Keratinocyte (primary cell): Measurements from ENCODE around the gene MLIP. TPM values are rescaled to one million over a fixed set of nuclear protein-coding genes. Genes with fewer than 3 reads are reported as not detected.
A peak's percentile ranks its signal among the peaks of the same experiment; 100 is the strongest.

Experiments used
- DNase-seq: peaks from one replicate; pipeline ENCODE4 v3.0.0-alpha.2; 2011; ENCODE audit warnings: low read depth, missing footprints, low spot score
- FAIRE-seq: peaks from 2 replicates; lab custom pipeline; 2011; peaks lifted over from hg19 to GRCh38; lab: Jason Lieb, UNC
- H2AFZ ChIP-seq: 2 replicates; pipeline ENCODE4 v1.6.0; 2012; ENCODE audit warnings: low read length, control low read depth, inconsistent platforms; ENCODE audit not compliant: control insufficient read depth
- H3K27ac ChIP-seq: 2 replicates; pipeline ENCODE4 v1.5.1; 2011; ENCODE audit warnings: low read length; ENCODE audit not compliant: control insufficient read depth, insufficient read depth
- H3K27me3 ChIP-seq: 3 replicates; pipeline ENCODE4 v1.6.0; 2011; ENCODE audit warnings: low read length; ENCODE audit not compliant: control insufficient read depth, insufficient read depth; ENCODE audit errors: extremely low read depth
- H3K36me3 ChIP-seq, 2 experiments: 2 replicates in 1 of 2; 3 replicates in 1 of 2; pipeline ENCODE4 v1.5.1; 2011; ENCODE audit warnings: low read length in 2 of 2, mild to moderate bottlenecking in 1 of 2; ENCODE audit not compliant: control insufficient read depth in 2 of 2, insufficient read depth in 2 of 2; ENCODE audit errors: extremely low read depth in 1 of 2
- H3K4me1 ChIP-seq: 3 replicates; pipeline ENCODE4 v1.5.1; 2011; ENCODE audit warnings: low read length; ENCODE audit not compliant: control insufficient read depth, insufficient read depth; ENCODE audit errors: extremely low read depth
- H3K4me2 ChIP-seq: 3 replicates; pipeline ENCODE4 v1.6.0; 2011; ENCODE audit warnings: low read depth, low read length; ENCODE audit not compliant: control insufficient read depth, insufficient read depth; ENCODE audit errors: extremely low read depth
- H3K4me3 ChIP-seq, 3 experiments: fragments of 200-600 bp in 1 of 3; sonication (generic) in 1 of 3; 2 replicates in 2 of 3; 3 replicates in 1 of 3; pipeline ENCODE4 v1.5.1; 2011 to 2016; ENCODE audit warnings: low read length in 3 of 3, mild to moderate bottlenecking in 3 of 3, control low read depth in 2 of 3, inconsistent platforms in 1 of 3, low read depth in 1 of 3, mixed read lengths in 1 of 3, mixed run types in 1 of 3, moderate library complexity in 1 of 3; ENCODE audit not compliant: control insufficient read depth in 2 of 3, insufficient read depth in 2 of 3; ENCODE audit errors: extremely low read depth in 1 of 3
- H3K79me2 ChIP-seq: 2 replicates; pipeline ENCODE4 v1.6.0; 2012; ENCODE audit warnings: low read length; ENCODE audit not compliant: control insufficient read depth, insufficient read depth
- H3K9ac ChIP-seq: 3 replicates; pipeline ENCODE4 v1.6.0; 2011; ENCODE audit warnings: low read length; ENCODE audit not compliant: control insufficient read depth, insufficient read depth; ENCODE audit errors: extremely low read depth
- H3K9me1 ChIP-seq: 3 replicates; pipeline ENCODE4 v1.6.0; 2011; ENCODE audit warnings: low read length; ENCODE audit not compliant: control insufficient read depth, insufficient read depth; ENCODE audit errors: extremely low read depth
- H3K9me3 ChIP-seq: 2 replicates; pipeline ENCODE4 v1.5.1; 2012; ENCODE audit warnings: low read depth, low read length; ENCODE audit not compliant: control insufficient read depth
- H4K20me1 ChIP-seq: 3 replicates; pipeline ENCODE4 v1.6.0; 2011; ENCODE audit warnings: low read length; ENCODE audit not compliant: control insufficient read depth, insufficient read depth; ENCODE audit errors: extremely low read depth
- EZH2 ChIP-seq: IDR thresholded peaks from one replicate; pipeline ENCODE4 v1.6.1; 2012; ENCODE audit warnings: inconsistent platforms, mild to moderate bottlenecking, low read length, moderate library complexity
- dilution Hi-C: fragments of 300-500 bp; cut with MboI; formaldehyde crosslinking; loops from one replicate; pipeline ENCODE4 v1.7.0; 2020; ENCODE audit warnings: low sequenced_read_pairs; ENCODE audit not compliant: extremely low pct_ligation_motif_present
- polyA plus RNA-seq, 5 experiments: library from polyadenylated mRNA; depleted of rRNA in 3 of 5; stranded (reverse) in 3 of 5; stranded (forward) in 1 of 5; unstranded in 1 of 5; fragments of >200 nt; gene quantifications; 1 replicate in 1 of 5; 2 replicates in 3 of 5; 3 replicates in 1 of 5; pipeline versions ENCODE4 v1.2.1 to v1.2.3, GENCODE V29; 2011 to 2012; ENCODE audit warnings: missing spikeins in 2 of 5, low read depth in 1 of 5, low replicate concordance in 1 of 5
- TF ChIP-seq, protein P1 (sequence below), 3 experiments: IDR thresholded peaks in 1 of 3; conservative IDR thresholded peaks in 1 of 3; optimal IDR thresholded peaks in 1 of 3; 2 replicates in 2 of 3; 3 replicates in 1 of 3; pipeline versions ENCODE3 to v1.5.1; 2011; ENCODE audit warnings: low read length in 3 of 3, mild to moderate bottlenecking in 3 of 3, moderate library complexity in 2 of 3, control low read depth in 1 of 3, inconsistent platforms in 1 of 3; ENCODE audit not compliant: insufficient read depth in 2 of 3; ENCODE audit errors: extremely low read depth in 1 of 3

Gene MLIP
- polyA plus RNA-seq, 1 donor (not counting 4 experiments of a cell fraction or from before 2014, with no cell fraction given), result 0.87 TPM

DNA sequence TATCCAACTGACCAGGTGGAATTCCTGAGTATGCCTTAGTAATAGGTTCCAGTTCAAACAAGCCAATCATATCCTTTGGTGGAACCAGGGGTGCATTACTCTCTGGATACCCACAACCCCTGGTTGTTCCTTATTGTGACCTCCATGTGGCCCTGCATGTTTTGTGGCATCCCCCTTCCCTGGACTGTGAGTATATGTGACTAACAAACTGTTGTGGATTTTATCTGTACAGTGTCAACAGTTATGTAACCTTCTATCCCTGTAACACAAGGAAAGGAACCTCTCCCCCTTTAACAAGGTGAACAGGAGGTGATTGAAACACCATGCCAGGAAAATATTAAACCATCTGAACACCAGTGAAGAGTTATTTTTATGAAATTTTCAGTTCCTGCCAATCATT lies 46.2 kb downstream of the MLIP start:
- Histone ChIP-seq H3K9me1 (no peaks in the 10 kb centered on the region), H3K9ac (no peak overlapping the region), H3K36me3 (no peaks in the 10 kb centered on the region), H4K20me1 (no peaks in the 10 kb centered on the region), H3K4me3 (no peak overlapping the region), H3K79me2 (no peaks in the 10 kb centered on the region), H3K4me1 (no peaks in the 10 kb centered on the region), H3K27me3 (no peaks in the 10 kb centered on the region), H2AFZ (peak overlapping the region; percentile 2), H3K9me3 (no peaks in the 10 kb centered on the region), H3K27ac (no peak overlapping the region), H3K4me2 (no peak overlapping the region)
- FAIRE-seq (no peak), DNase-seq (no peak)
- dilution Hi-C loops, result no loop called here
- no peak for TF ChIP-seq EZH2
- TF ChIP-seq, protein P1, sequence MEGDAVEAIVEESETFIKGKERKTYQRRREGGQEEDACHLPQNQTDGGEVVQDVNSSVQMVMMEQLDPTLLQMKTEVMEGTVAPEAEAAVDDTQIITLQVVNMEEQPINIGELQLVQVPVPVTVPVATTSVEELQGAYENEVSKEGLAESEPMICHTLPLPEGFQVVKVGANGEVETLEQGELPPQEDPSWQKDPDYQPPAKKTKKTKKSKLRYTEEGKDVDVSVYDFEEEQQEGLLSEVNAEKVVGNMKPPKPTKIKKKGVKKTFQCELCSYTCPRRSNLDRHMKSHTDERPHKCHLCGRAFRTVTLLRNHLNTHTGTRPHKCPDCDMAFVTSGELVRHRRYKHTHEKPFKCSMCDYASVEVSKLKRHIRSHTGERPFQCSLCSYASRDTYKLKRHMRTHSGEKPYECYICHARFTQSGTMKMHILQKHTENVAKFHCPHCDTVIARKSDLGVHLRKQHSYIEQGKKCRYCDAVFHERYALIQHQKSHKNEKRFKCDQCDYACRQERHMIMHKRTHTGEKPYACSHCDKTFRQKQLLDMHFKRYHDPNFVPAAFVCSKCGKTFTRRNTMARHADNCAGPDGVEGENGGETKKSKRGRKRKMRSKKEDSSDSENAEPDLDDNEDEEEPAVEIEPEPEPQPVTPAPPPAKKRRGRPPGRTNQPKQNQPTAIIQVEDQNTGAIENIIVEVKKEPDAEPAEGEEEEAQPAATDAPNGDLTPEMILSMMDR (optimal IDR thresholded peaks at IDR 0.05 in 1 of 3, IDR thresholded peaks at IDR 0.05 in 1 of 3, conservative IDR thresholded peaks at IDR 0.05 in 1 of 3; ENCODE audit: extremely low read depth in 1 of 3, insufficient read depth in 2 of 3, low read length in 3 of 3), result no peak

- Histone ChIP-seq H3K9me3 (no peaks in the 10 kb centered on the region), H3K9ac (no peak overlapping the region), H4K20me1 (no peaks in the 10 kb centered on the region), H3K79me2 (no peaks in the 10 kb centered on the region), H3K36me3 (no peaks in the 10 kb centered on the region), H3K4me3 (no peak overlapping the region), H3K27ac (no peak overlapping the region), H2AFZ (no peak overlapping the region), H3K4me2 (no peak overlapping the region), H3K9me1 (no peaks in the 10 kb centered on the region), H3K27me3 (no peaks in the 10 kb centered on the region), H3K4me1 (no peaks in the 10 kb centered on the region)
- dilution Hi-C loops, result no loop called here
- TF ChIP-seq, protein P1 (optimal IDR thresholded peaks at IDR 0.05 in 1 of 3, IDR thresholded peaks at IDR 0.05 in 1 of 3, conservative IDR thresholded peaks at IDR 0.05 in 1 of 3; ENCODE audit: extremely low read depth in 1 of 3, insufficient read depth in 2 of 3, low read length in 3 of 3), result no peak
- no peak for TF ChIP-seq EZH2
- FAIRE-seq, result no peak
- no peak for DNase-seq
Observed at GRCh38 chr6:54173089-54173488, 61.8 kb downstream of the MLIP start.
